D721Med (cell line): ENCODE results near the gene SERP2.
"Not testable (repeated sequence)": the region's sequence is repeated elsewhere in the genome, so short reads cannot be mapped to it uniquely, and the experiment has no call there.

Source experiments
- DNase-seq: peaks from one replicate; pipeline ENCODE4 v3.0.0; 2011; ENCODE audit warnings: low spot score; ENCODE audit not compliant: insufficient read length
- FAIRE-seq: peaks from 2 replicates; lab custom pipeline; 2011; peaks lifted over from hg19 to GRCh38; lab: Jason Lieb, UNC
- CTCF ChIP-seq: IDR thresholded peaks from 2 replicates; pipeline ENCODE4 v1.5.1; 2012; ENCODE audit warnings: mild to moderate bottlenecking, control low read depth; ENCODE audit not compliant: insufficient read depth; ENCODE audit errors: missing control alignments

Gene SERP2

GRCh38 chr13:44373601-44374347 is at the start of gene SERP2:
Gene SERP2 (plus strand): TSS chr13:44373824. CDS start chr13:44374026, 202 bp downstream.
- no peak for TF ChIP-seq CTCF
- DNase-seq, result no peak
- FAIRE-seq, result no peak

GRCh38 chr13:44326961-44327360 is 46.7 kb upstream of the SERP2 start:
- DNase-seq (no peak), FAIRE-seq (no peak)
- TF ChIP-seq CTCF, result no peak

GRCh38 chr13:44329041-44329440 is 44.6 kb upstream of the SERP2 start:
- not testable (repeated sequence) for DNase-seq, FAIRE-seq

- TF ChIP-seq CTCF, result no peak
- no peak for DNase-seq
- no peak for FAIRE-seq
Observed at GRCh38 chr13:44329909-44330545, 43.6 kb upstream of the SERP2 start.

GRCh38 chr13:44331446-44331845 is 42.2 kb upstream of the SERP2 start:
- no peak for TF ChIP-seq CTCF

GRCh38 chr13:44331912-44332851 is 41.4 kb upstream of the SERP2 start:
- FAIRE-seq (no peak), DNase-seq (no peak)
- TF ChIP-seq CTCF, result no peak

More at GRCh38 chr13:44331446-44331845, 42.2 kb upstream of the SERP2 start:
- DNase-seq (no peak), FAIRE-seq (no peak)

- TF ChIP-seq CTCF, result no peak
- DNase-seq, result no peak
- FAIRE-seq, result no peak
Observed at GRCh38 chr13:44333950-44334655, 39.5 kb upstream of the SERP2 start.
